ENCODE measurements around the gene SCTR. TPM values are rescaled to one million over a fixed set of nuclear protein-coding genes. Genes with fewer than 3 reads are reported as not detected.

SCTR gene
- total and polyA plus RNA-seq, 2 of the 13 experiments (the other 11 are each of a cell fraction or from before 2014, with no cell fraction given) = not detected

GRCh38 chr2:119490106-119490505 lies 34.2 kb downstream of the SCTR start:
- Histone ChIP-seq H3K9ac (ENCODE audit: insufficient read depth, low read depth, low read length) (no peak overlapping the region), H4K20me1 (ENCODE audit: insufficient read depth, low read length) (no peaks in the 10 kb centered on the region), H3K4me2 (ENCODE audit: low read depth, low read length) (no peak overlapping the region), H3K9me3 (ENCODE audit: low read length) (no peaks in the 10 kb centered on the region), H3K4me3 (replicated peaks in 1 of 3; ENCODE audit: insufficient read depth in 1 of 3, low read depth in 2 of 3, low read length in 3 of 3) (no peak overlapping the region), H3K27ac (ENCODE audit: extremely low read length, insufficient read depth, low read length) (no peak overlapping the region), H2AFZ (ENCODE audit: low read length) (no peak overlapping the region), H3K36me3 (replicated peaks in 1 of 2; ENCODE audit: control insufficient read depth in 1 of 2, insufficient read depth in 2 of 2, low read length in 2 of 2) (no peaks in the 10 kb centered on the region), H3K27me3 (ENCODE audit: control insufficient read depth in 1 of 2, insufficient read depth in 2 of 2, low read length in 2 of 2) (peaks cover 0 to 18% of the 10 kb centered on the region in 2 experiments; a peak in 2 of 5 replicates), H3K79me2 (ENCODE audit: insufficient read depth, low read length) (no peaks in the 10 kb centered on the region), H3K4me1 (ENCODE audit: insufficient read depth, low read length) (peaks cover 75% of the 10 kb centered on the region)
- no peak for FAIRE-seq
- ChIA-PET POLR2A (no interaction called here), CTCF (ENCODE audit: low intra/inter-chr PET ratio, low total read pairs) (no interaction called here)
- TF ChIP-seq, protein P1, sequence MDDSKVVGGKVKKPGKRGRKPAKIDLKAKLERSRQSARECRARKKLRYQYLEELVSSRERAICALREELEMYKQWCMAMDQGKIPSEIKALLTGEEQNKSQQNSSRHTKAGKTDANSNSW (CRISPR knock-in tag; IDR thresholded peaks at IDR 0.05; ENCODE audit: borderline replicate concordance) = no peak
- TF ChIP-seq ZNF263 (CRISPR knock-in tag; IDR thresholded peaks at IDR 0.05) = peak; percentile 71
- no peak for ATAC-seq
- DNase-seq (ENCODE audit: low spot score) = no peak
- BruUV-seq (replicated peaks) = no TSS peak
- WGBS (ENCODE audit: low lambda C conversion rate) = 91% methylated on average over 8 of the region's 8 CpGs
- intact Hi-C loops (cut with micrococcal nuclease; ENCODE audit: unreplicated experiment) = no loop called here
- in situ Hi-C loops (cut with HindIII; ENCODE audit: extremely low pct_ligation_motif_present, low pct_unique_long_range_greater_than_20kb) = no loop called here

- POLR2A ChIA-PET = no interaction called here
- Histone ChIP-seq H2AFZ (ENCODE audit: low read length) (no peak overlapping the region), H3K9ac (ENCODE audit: insufficient read depth, low read depth, low read length) (no peak overlapping the region), H3K4me1 (ENCODE audit: insufficient read depth, low read length) (peaks cover 80% of the 10 kb centered on the region), H3K27me3 (ENCODE audit: control insufficient read depth in 1 of 2, insufficient read depth in 2 of 2, low read length in 2 of 2) (peaks cover 0 to 24% of the 10 kb centered on the region in 2 experiments; a peak in 2 of 5 replicates), H3K79me2 (ENCODE audit: insufficient read depth, low read length) (no peaks in the 10 kb centered on the region), H3K36me3 (replicated peaks in 1 of 2; ENCODE audit: control insufficient read depth in 1 of 2, insufficient read depth in 2 of 2, low read length in 2 of 2) (no peaks in the 10 kb centered on the region), H3K9me3 (ENCODE audit: low read length) (no peaks in the 10 kb centered on the region), H3K4me3 (replicated peaks in 1 of 3; ENCODE audit: insufficient read depth in 1 of 3, low read depth in 2 of 3, low read length in 3 of 3) (no peak overlapping the region), H3K4me2 (ENCODE audit: low read depth, low read length) (peak overlapping the region; percentile 21), H4K20me1 (ENCODE audit: insufficient read depth, low read length) (no peaks in the 10 kb centered on the region), H3K27ac (ENCODE audit: extremely low read length, insufficient read depth, low read length) (no peak overlapping the region)
- in situ Hi-C loops (cut with HindIII; ENCODE audit: extremely low pct_ligation_motif_present, low pct_unique_long_range_greater_than_20kb) = no loop called here
- FAIRE-seq (no peak), ATAC-seq (no peak), DNase-seq (ENCODE audit: low spot score) (no peak)
- no TSS peak for BruUV-seq (replicated peaks)
- WGBS (ENCODE audit: low lambda C conversion rate) = 83% methylated on average over 10 of the region's 10 CpGs
- intact Hi-C loops (cut with micrococcal nuclease; ENCODE audit: unreplicated experiment) = no loop called here
- CTCF ChIA-PET (ENCODE audit: low intra/inter-chr PET ratio, low total read pairs) = no interaction called here
- TF ChIP-seq ZNF563 (CRISPR knock-in tag; IDR thresholded peaks at IDR 0.05) (no peak), ZHX2 (IDR thresholded peaks at IDR 0.05; ENCODE audit: low read depth) (no peak), ZHX2 (CRISPR knock-in tag; IDR thresholded peaks at IDR 0.05; ENCODE audit: borderline replicate concordance) (no peak)
- TF ChIP-seq, protein P2, sequence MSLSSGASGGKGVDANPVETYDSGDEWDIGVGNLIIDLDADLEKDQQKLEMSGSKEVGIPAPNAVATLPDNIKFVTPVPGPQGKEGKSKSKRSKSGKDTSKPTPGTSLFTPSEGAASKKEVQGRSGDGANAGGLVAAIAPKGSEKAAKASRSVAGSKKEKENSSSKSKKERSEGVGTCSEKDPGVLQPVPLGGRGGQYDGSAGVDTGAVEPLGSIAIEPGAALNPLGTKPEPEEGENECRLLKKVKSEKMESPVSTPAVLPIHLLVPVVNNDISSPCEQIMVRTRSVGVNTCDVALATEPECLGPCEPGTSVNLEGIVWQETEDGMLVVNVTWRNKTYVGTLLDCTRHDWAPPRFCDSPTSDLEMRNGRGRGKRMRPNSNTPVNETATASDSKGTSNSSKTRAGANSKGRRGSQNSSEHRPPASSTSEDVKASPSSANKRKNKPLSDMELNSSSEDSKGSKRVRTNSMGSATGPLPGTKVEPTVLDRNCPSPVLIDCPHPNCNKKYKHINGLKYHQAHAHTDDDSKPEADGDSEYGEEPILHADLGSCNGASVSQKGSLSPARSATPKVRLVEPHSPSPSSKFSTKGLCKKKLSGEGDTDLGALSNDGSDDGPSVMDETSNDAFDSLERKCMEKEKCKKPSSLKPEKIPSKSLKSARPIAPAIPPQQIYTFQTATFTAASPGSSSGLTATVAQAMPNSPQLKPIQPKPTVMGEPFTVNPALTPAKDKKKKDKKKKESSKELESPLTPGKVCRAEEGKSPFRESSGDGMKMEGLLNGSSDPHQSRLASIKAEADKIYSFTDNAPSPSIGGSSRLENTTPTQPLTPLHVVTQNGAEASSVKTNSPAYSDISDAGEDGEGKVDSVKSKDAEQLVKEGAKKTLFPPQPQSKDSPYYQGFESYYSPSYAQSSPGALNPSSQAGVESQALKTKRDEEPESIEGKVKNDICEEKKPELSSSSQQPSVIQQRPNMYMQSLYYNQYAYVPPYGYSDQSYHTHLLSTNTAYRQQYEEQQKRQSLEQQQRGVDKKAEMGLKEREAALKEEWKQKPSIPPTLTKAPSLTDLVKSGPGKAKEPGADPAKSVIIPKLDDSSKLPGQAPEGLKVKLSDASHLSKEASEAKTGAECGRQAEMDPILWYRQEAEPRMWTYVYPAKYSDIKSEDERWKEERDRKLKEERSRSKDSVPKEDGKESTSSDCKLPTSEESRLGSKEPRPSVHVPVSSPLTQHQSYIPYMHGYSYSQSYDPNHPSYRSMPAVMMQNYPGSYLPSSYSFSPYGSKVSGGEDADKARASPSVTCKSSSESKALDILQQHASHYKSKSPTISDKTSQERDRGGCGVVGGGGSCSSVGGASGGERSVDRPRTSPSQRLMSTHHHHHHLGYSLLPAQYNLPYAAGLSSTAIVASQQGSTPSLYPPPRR (CRISPR knock-in tag; IDR thresholded peaks at IDR 0.05; ENCODE audit: borderline replicate concordance) = 0 out of 2 replicates have a peak, but pooled peaks have one; percentile 25
These were observed 34.9 kb downstream of the SCTR start for GRCh38 chr2:119489232-119489952.
